Measurements from ENCODE around the gene MTF2. TPM values are rescaled to one million over a fixed set of nuclear protein-coding genes. Genes with fewer than 3 reads are reported as not detected.

The MTF2 gene
- total RNA-seq, 2 donors from 2014 or later: 13.5 to 13.7 TPM

GRCh38 chr1:93124556-93125355 is 45.7 kb downstream of the MTF2 start:
- Histone ChIP-seq H3K4me3 (no peak overlapping the region), H3K9me3 (no peaks in the 10 kb centered on the region), H3K27ac (no peak overlapping the region), H3K27me3 (no peaks in the 10 kb centered on the region), H3K4me1 (peaks cover 9% of the 10 kb centered on the region), H3K36me3 (replicated peaks in 1 of 2; ENCODE audit: insufficient read depth in 1 of 2, low read depth in 2 of 2) (peaks cover 0 to 2% of the 10 kb centered on the region in 2 donors)
- intact Hi-C loops (cut with DNase I): no loop called here
- no peak for ATAC-seq
- WGBS, 2 donors: 55 to 78% methylated on average over 4 of the region's 4 CpGs
- TF ChIP-seq CTCF (IDR thresholded peaks at IDR 0.05) (no peak), POLR2A (IDR thresholded peaks at IDR 0.05) (no peak)
- DNase-seq: no peak

GRCh38 chr1:93129507-93130099 is 50.5 kb downstream of the MTF2 start:
- TF ChIP-seq CTCF (IDR thresholded peaks at IDR 0.05) (no peak), POLR2A (IDR thresholded peaks at IDR 0.05) (no peak)
- H3K4me1 ChIP-seq: peaks cover 16% of the 10 kb centered on the region
- no peak for DNase-seq
- H3K9me3 ChIP-seq: no peaks in the 10 kb centered on the region
- ATAC-seq: peak; percentile 42
- no peak overlapping the region for H3K4me3 ChIP-seq
- H3K27ac ChIP-seq: no peak overlapping the region
- H3K27me3 ChIP-seq: no peaks in the 10 kb centered on the region
- intact Hi-C loops (cut with DNase I): no loop called here
- no peaks in the 10 kb centered on the region for H3K36me3 ChIP-seq (replicated peaks in 1 of 2; ENCODE audit: insufficient read depth in 1 of 2, low read depth in 2 of 2)

- Histone ChIP-seq H3K27me3 (no peaks in the 10 kb centered on the region), H3K4me1 (peaks cover 19% of the 10 kb centered on the region), H3K9me3 (no peaks in the 10 kb centered on the region), H3K36me3 (replicated peaks in 1 of 2; ENCODE audit: insufficient read depth in 1 of 2, low read depth in 2 of 2) (peaks cover 0 to 2% of the 10 kb centered on the region in 2 donors), H3K27ac (no peak overlapping the region), H3K4me3 (no peak overlapping the region)
- TF ChIP-seq CTCF (IDR thresholded peaks at IDR 0.05) (no peak), POLR2A (IDR thresholded peaks at IDR 0.05) (no peak)
- ATAC-seq (no peak), DNase-seq (no peak)
- intact Hi-C loops (cut with DNase I): no loop called here
Measured at GRCh38 chr1:93132638-93133037, 53.6 kb downstream of the MTF2 start.

GRCh38 chr1:93136445-93136844 is 57.4 kb downstream of the MTF2 start:
- H3K27ac ChIP-seq: no peak overlapping the region
- peaks cover 0 to 7% of the 10 kb centered on the region in 2 donors for H3K36me3 ChIP-seq (replicated peaks in 1 of 2; ENCODE audit: insufficient read depth in 1 of 2, low read depth in 2 of 2)
- TF ChIP-seq CTCF (IDR thresholded peaks at IDR 0.05): no peak
- TF ChIP-seq POLR2A (IDR thresholded peaks at IDR 0.05): no peak
- H3K4me3 ChIP-seq: no peak overlapping the region
- 92 to 96% methylated on average over 5 of the region's 5 CpGs for WGBS, 2 donors
- intact Hi-C loops (cut with DNase I): no loop called here
- DNase-seq (no peak), ATAC-seq (no peak)
- H3K27me3 ChIP-seq: no peaks in the 10 kb centered on the region
- peaks cover 6% of the 10 kb centered on the region for H3K4me1 ChIP-seq
- no peaks in the 10 kb centered on the region for H3K9me3 ChIP-seq

Measured in body of pancreas (tissue), 4 donors.